Osteocyte (in vitro differentiated cells): Measurements from ENCODE around the gene ANKRD55. TPM values are rescaled to one million over a fixed set of nuclear protein-coding genes. Genes with fewer than 3 reads are reported as not detected.
"Not testable (repeated sequence)": the region's sequence is repeated elsewhere in the genome, so short reads cannot be mapped to it uniquely, and the experiment has no call there.

Experiments
- DNase-seq: peaks from one replicate; pipeline ENCODE4 v3.0.0; 2021; ENCODE audit warnings: mixed read lengths; ENCODE audit not compliant: unreplicated experiment; ENCODE audit errors: extremely low spot score
- H3K27ac Mint-ChIP-seq: one replicate; pipeline ENCODE4 v1.8.0; 2021; ENCODE audit warnings: mild to moderate bottlenecking, mixed read lengths; ENCODE audit not compliant: unreplicated experiment
- H3K27me3 Mint-ChIP-seq: one replicate; pipeline ENCODE4 v1.8.0; 2021; ENCODE audit warnings: mixed read lengths; ENCODE audit not compliant: unreplicated experiment
- H3K36me3 Mint-ChIP-seq: one replicate; pipeline ENCODE4 v1.8.0; 2021; ENCODE audit warnings: mixed read lengths; ENCODE audit not compliant: unreplicated experiment
- H3K4me1 Mint-ChIP-seq: one replicate; pipeline ENCODE4 v1.8.0; 2021; ENCODE audit warnings: mixed read lengths; ENCODE audit not compliant: unreplicated experiment
- H3K4me3 Mint-ChIP-seq: one replicate; pipeline ENCODE4 v1.8.0; 2021; ENCODE audit warnings: mild to moderate bottlenecking, moderate library complexity, mixed read lengths; ENCODE audit not compliant: unreplicated experiment
- H3K9me3 Mint-ChIP-seq: one replicate; pipeline ENCODE4 v1.8.0; 2021; ENCODE audit warnings: mixed read lengths; ENCODE audit not compliant: unreplicated experiment
- CTCF ChIP-seq: fragments of 200-600 bp; sonication (generic); IDR thresholded peaks from 2 replicates; pipeline ENCODE4 v1.5.0; 2021; ENCODE audit warnings: antibody characterized with exemption, mild to moderate bottlenecking, moderate library complexity
- total RNA-seq: library from RNA; stranded (reverse); gene quantifications from 2 replicates; pipeline ENCODE4 v1.2.1, GENCODE V29; 2021

The ANKRD55 gene
- total RNA-seq, 1 donor from 2014 or later: not detected

- Mint-ChIP-seq H3K36me3 (no peaks in the 10 kb centered on the region), H3K27ac (no peak overlapping the region), H3K4me1 (peaks cover 27% of the 10 kb centered on the region), H3K4me3 (no peak overlapping the region), H3K27me3 (no peaks in the 10 kb centered on the region), H3K9me3 (no peaks in the 10 kb centered on the region)
- TF ChIP-seq CTCF: no peak
- no peak for DNase-seq
Observed at GRCh38 chr5:56207537-56207936, 25.6 kb downstream of the ANKRD55 start.

- Mint-ChIP-seq H3K4me3 (no peak overlapping the region), H3K4me1 (peaks cover 22% of the 10 kb centered on the region), H3K27me3 (no peaks in the 10 kb centered on the region), H3K27ac (no peak overlapping the region), H3K9me3 (no peaks in the 10 kb centered on the region), H3K36me3 (no peaks in the 10 kb centered on the region)
- no peak for TF ChIP-seq CTCF
- DNase-seq: no peak
Observed at GRCh38 chr5:56206126-56206910, 26.8 kb downstream of the ANKRD55 start.

GRCh38 chr5:56203936-56204335 lies 29.2 kb downstream of the ANKRD55 start:
- H3K27ac Mint-ChIP-seq, H3K27me3 Mint-ChIP-seq, H3K4me3 Mint-ChIP-seq, DNase-seq, H3K9me3 Mint-ChIP-seq, H3K36me3 Mint-ChIP-seq: not testable (repeated sequence)
- peaks cover 18% of the 10 kb centered on the region for H3K4me1 Mint-ChIP-seq

GRCh38 chr5:56202483-56202882 lies 30.6 kb downstream of the ANKRD55 start:
- TF ChIP-seq CTCF: no peak
- no peak overlapping the region for H3K27ac Mint-ChIP-seq
- no peak for DNase-seq
- H3K9me3 Mint-ChIP-seq: no peaks in the 10 kb centered on the region
- H3K4me1 Mint-ChIP-seq: peaks cover 18% of the 10 kb centered on the region
- no peak overlapping the region for H3K4me3 Mint-ChIP-seq
- H3K27me3 Mint-ChIP-seq: no peaks in the 10 kb centered on the region
- no peaks in the 10 kb centered on the region for H3K36me3 Mint-ChIP-seq

- H3K9me3 Mint-ChIP-seq, H3K4me3 Mint-ChIP-seq, H3K27ac Mint-ChIP-seq, H3K36me3 Mint-ChIP-seq, DNase-seq, H3K27me3 Mint-ChIP-seq: not testable (repeated sequence)
- peaks cover 18% of the 10 kb centered on the region for H3K4me1 Mint-ChIP-seq
Observed at GRCh38 chr5:56201762-56202261, 31.3 kb downstream of the ANKRD55 start.

- no peaks in the 10 kb centered on the region for H3K36me3 Mint-ChIP-seq
- no peak overlapping the region for H3K4me3 Mint-ChIP-seq
- H3K27me3 Mint-ChIP-seq: no peaks in the 10 kb centered on the region
- peaks cover 17% of the 10 kb centered on the region for H3K4me1 Mint-ChIP-seq
- no peaks in the 10 kb centered on the region for H3K9me3 Mint-ChIP-seq
- DNase-seq: no peak
- H3K27ac Mint-ChIP-seq: no peak overlapping the region
- TF ChIP-seq CTCF: peak; percentile 91
Observed at GRCh38 chr5:56200971-56201666, 32.0 kb downstream of the ANKRD55 start.
